ENCODE results near the gene CEP85. TPM values are rescaled to one million over a fixed set of nuclear protein-coding genes. Genes with fewer than 3 reads are reported as not detected.

Gene CEP85
- total and polyA plus RNA-seq, 10 of the 15 experiments (the other 5 are each of a cell fraction or from before 2014, with no cell fraction given), result 8.4 to 26.8 (median 21.5) TPM

DNA sequence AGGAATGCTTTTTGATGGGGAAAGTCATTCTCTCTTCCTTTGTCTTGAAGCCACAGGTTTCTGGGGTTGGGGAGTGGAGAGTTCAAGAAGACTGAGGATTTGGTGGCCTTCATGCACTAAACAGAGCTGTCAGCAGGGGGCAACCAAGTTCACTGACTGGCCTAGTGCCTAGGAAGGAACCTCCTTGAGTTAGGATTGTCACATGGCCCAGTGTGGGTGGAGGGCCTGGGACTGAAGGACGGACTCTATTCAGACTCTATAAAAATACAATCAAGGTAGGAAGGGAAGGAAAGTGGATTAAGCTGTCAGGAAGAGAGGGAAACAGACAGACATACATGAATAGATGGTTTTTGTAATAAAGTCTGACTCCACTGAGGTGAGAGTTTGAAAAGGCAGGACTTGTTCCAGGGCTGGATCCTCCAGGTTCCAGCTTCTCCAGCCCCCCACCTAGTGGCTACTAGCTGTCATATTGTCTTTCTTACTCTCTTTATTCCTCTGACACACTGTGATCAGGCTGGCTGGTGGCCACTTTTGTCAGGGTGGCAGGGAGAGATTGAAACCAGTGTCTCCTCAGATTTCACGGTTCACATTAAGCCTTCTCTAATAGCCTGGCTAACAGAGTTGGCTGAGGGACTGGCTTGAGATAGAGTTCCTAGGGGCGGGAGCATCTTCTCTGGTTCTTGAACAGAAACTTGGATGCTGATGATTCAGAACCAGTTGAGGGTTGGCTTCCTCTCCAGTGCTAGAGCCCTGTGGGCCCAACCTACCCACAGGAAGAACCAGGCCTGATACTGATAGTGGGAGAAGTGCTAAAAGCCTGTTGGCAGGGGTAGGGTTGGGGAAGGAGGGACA, 41.8 kb downstream of the CEP85 start (continued):
- TF ChIP-seq RELA (IDR thresholded peaks at IDR 0.05; ENCODE audit: borderline replicate concordance, partially characterized antibody) (no peak), RAD21 (IDR thresholded peaks at IDR 0.05; ENCODE audit: insufficient read depth, low read depth, low read length) (peak; percentile 83), GATAD2B (conservative IDR thresholded peaks at IDR 0.05; ENCODE audit: low read depth) (no peak), TCF3 (IDR thresholded peaks at IDR 0.05; ENCODE audit: borderline replicate concordance, insufficient read depth, low read depth, low read length) (no peak), ZBTB11 (CRISPR knock-in tag; IDR thresholded peaks at IDR 0.05) (no peak), NRF1 (conservative IDR thresholded peaks at IDR 0.05; ENCODE audit: low read depth, low read length) (no peak), DPF2 (IDR thresholded peaks at IDR 0.05) (peak; percentile 28; the same call in 1 of the 2 replicates), CEBPZ (IDR thresholded peaks at IDR 0.05; ENCODE audit: low read depth, low read length) (no peak), CUX1 (IDR thresholded peaks at IDR 0.05; ENCODE audit: insufficient replicate concordance, low read depth, low read length) (no peak)
- TF ChIP-seq, protein P1, sequence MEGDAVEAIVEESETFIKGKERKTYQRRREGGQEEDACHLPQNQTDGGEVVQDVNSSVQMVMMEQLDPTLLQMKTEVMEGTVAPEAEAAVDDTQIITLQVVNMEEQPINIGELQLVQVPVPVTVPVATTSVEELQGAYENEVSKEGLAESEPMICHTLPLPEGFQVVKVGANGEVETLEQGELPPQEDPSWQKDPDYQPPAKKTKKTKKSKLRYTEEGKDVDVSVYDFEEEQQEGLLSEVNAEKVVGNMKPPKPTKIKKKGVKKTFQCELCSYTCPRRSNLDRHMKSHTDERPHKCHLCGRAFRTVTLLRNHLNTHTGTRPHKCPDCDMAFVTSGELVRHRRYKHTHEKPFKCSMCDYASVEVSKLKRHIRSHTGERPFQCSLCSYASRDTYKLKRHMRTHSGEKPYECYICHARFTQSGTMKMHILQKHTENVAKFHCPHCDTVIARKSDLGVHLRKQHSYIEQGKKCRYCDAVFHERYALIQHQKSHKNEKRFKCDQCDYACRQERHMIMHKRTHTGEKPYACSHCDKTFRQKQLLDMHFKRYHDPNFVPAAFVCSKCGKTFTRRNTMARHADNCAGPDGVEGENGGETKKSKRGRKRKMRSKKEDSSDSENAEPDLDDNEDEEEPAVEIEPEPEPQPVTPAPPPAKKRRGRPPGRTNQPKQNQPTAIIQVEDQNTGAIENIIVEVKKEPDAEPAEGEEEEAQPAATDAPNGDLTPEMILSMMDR (IDR thresholded peaks at IDR 0.05 in 2 of 3, conservative IDR thresholded peaks at IDR 0.05 in 1 of 3; ENCODE audit: control insufficient read depth in 2 of 3, extremely low read depth in 1 of 3, insufficient read depth in 1 of 3, low read depth in 3 of 3, low read length in 3 of 3), result peak; percentile 86 to 89 (median 88)
- TF ChIP-seq, protein P2, sequence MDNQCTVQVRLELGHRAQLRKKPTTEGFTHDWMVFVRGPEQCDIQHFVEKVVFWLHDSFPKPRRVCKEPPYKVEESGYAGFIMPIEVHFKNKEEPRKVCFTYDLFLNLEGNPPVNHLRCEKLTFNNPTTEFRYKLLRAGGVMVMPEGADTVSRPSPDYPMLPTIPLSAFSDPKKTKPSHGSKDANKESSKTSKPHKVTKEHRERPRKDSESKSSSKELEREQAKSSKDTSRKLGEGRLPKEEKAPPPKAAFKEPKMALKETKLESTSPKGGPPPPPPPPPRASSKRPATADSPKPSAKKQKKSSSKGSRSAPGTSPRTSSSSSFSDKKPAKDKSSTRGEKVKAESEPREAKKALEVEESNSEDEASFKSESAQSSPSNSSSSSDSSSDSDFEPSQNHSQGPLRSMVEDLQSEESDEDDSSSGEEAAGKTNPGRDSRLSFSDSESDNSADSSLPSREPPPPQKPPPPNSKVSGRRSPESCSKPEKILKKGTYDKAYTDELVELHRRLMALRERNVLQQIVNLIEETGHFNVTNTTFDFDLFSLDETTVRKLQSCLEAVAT (IDR thresholded peaks at IDR 0.05), result no peak
